Astrocyte of the hippocampus (primary cell): Measurements from ENCODE around the gene MRPS30.
"Not testable (repeated sequence)": the region's sequence is repeated elsewhere in the genome, so short reads cannot be mapped to it uniquely, and the experiment has no call there.

ENCODE experiments used
- DNase-seq: peaks from one replicate; pipeline ENCODE4 v3.0.0; 2011; ENCODE audit warnings: low read depth, low spot score

The MRPS30 gene

GRCh38 chr5:44808435-44809214, at the start of gene MRPS30:
Gene MRPS30, plus strand, starts transcription at chr5:44808947. Its CDS starts 16 bp downstream, at chr5:44808963.
- peak; percentile 99 for DNase-seq

DNA sequence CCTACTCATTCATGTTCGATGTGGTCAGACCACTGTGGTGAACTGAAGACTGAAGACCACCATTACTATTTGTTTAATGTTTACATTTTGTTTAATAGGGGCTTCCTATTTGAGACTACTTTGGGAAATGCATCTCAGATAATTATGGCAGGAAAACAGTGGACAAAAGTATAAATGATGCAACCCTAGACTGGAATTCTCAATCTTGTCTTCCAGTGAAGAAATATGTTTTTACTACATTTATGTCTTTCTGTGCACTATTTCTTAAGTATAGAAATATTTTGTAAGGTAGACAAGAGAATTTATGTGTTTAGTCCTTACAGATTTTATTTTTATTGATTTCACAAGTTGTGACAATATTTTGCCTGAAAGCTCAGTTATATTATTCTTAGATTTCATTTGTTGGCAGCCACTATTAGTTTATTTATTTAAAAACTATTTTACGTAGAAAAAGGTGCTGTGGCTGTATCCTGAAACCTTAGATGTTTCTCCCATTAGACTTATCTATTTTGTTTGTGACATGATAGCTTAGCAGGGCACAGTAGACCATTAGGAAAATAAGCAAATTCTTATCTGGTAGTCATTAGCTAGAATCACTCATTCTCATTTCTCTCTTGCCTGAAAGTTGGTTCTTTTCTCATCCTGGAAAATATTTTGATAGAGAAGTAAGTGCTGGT, 39.4 kb upstream of the MRPS30 start:
- DNase-seq: no peak

DNA sequence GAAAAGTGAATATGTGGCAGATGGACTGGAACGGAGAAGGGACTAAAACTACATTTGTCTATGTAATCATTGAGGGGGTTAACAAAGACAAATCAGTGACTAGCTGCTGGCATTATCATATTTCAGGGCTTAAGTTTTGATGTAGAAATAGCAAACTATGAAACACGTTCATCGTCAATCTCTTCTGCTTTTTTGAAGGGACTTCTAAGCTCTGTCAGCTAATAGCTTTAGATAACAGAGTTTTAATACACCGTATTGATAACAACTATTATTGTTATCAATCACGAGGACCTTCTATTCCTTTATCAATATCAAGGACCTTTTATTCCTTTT, 38.9 kb upstream of the MRPS30 start:
- no peak for DNase-seq

DNA sequence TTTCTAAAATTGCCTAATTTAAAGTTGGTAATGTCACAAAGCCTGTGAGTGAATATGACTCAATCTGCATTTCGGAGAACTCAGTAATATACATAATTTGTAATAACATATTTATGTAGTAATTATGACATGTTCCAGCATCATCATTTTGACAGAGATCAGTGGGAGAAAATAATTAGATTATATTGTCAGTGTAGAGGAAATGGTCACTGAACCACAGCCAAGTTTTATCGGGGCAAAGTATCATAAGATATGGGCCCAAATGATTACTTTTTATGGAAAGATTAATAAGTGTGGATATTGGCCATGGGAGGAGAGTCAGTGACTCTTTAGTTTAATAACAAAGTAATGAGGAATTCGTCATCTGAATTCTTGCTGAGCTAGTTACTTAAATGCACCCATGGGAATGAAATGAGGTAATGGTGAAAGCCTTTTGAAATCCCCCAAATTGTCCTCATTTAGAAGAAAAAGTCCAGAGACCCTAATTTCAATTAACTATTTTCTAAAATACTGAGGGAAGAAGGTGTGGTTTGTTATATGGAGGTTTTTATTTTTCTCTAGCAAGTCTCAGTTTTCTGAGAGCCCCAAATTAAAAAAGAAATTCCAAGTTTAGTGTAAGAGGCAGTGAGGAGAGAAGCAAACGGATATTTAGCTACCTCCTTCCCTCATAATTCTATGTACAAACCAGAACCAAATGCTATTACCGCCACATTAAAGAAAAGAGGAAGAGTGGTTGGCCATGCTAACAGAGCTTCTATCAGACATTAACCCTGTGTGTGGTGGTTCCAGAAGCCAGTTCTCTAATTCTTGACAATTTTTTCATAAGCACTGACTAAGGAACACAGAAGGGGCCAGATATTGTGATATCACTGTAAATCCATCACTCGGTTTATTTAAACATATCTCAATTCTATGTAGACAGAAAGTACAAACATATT, 37.7 kb upstream of the MRPS30 start:
- DNase-seq: no peak

DNA sequence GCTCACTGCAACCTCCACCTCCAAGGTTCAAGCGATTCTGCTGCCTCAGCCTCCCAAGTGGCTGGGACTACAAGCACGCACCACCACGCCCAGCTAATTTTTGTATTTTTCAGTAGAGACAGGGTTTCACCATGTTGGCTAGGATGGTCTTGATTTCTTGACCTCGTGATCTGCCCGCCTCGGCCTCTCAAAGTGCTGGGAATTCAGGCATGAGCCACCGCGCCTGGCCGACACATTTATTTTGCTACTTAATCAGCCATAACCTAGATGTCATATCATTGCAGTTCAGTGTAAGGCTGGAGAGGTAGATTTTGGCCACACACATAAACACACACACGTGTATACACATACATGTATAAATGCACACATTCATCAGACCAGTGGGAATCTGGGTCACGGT, 36.4 kb upstream of the MRPS30 start:
- DNase-seq: not testable (repeated sequence)

- peak; percentile 71 for DNase-seq
Observed at GRCh38 chr5:44774279-44774880, 34.4 kb upstream of the MRPS30 start.

- DNase-seq: no peak
Observed at GRCh38 chr5:44779167-44779566, 29.6 kb upstream of the MRPS30 start.

- DNase-seq: no peak
Observed at GRCh38 chr5:44783634-44784315, 25.0 kb upstream of the MRPS30 start.

GRCh38 chr5:44787731-44788130, 21.0 kb upstream of the MRPS30 start:
- DNase-seq: no peak

- peak; percentile 80 for DNase-seq
Observed at GRCh38 chr5:44789372-44789995, 19.3 kb upstream of the MRPS30 start.

DNA sequence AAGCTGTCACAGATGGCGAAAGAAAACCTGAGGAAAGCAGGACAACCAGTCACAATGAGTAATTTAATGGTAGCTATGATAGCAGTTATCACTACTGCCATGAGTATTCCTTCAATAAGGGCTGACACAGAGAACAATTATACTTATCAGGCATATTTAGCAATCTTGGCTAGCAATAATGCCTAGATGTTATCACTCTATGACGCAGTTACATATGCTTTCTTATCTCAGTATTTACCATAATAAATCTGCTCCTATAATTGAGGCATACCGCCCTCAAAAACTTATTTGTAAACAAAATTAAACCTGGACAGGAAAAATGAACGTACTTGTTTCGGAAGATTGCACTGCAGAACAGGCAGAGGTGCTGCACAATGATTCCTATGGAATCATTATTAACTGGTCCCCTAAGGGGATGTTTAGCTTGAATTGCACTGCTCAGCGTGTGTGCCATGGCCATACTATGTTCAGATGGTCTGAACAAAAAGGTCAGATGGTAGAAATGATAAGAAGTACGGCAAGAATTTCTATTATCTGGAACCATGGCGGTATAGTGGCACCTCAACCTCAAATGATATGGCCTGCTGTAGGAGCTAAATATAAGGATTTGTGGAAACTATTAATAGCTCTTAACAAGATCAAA, 16.6 kb upstream of the MRPS30 start:
- not testable (repeated sequence) for DNase-seq

GRCh38 chr5:44794371-44794770, 14.4 kb upstream of the MRPS30 start:
- DNase-seq: no peak

GRCh38 chr5:44795496-44795895, 13.3 kb upstream of the MRPS30 start:
- no peak for DNase-seq

- DNase-seq: no peak
Observed at GRCh38 chr5:44797841-44798240, 10.9 kb upstream of the MRPS30 start.

DNA sequence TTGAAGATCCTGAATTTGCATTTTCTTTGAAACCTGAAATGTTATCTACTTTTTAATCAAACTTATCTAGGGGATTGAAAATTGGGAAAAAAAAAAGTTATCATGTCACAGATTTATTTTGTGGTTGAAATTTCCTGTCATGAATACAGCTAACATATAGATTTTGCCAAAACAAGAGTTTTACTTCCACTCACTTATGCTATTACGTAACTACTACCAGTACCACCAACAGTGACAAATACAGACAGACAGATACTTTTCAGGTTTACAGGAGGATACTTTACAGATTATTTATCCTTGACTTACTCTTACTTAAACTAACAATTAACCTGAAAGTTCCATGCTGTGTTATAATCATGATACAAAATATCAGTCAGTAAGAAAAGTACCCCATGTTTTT, 6.8 kb upstream of the MRPS30 start:
- no peak for DNase-seq

DNA sequence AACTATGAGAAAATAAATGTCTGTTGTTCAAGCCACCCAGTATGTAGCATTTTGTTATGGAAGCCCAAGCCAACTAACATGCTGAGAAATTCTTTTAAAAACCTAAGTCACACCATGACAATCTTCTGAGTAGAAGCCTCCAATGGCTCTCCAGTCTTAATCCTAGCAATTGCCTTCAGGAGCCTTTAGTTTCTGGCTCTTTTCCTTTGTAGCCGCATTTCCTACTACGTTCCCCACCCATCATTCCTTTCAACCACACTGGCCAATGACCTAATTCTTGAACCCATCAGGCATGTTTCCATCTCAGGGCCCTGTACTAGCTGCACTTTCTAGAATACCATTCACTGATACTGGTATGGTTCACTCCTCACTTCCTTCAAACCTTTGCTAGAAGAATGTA, 2.1 kb upstream of the MRPS30 start:
- no peak for DNase-seq

- DNase-seq: peak; percentile 16
Observed at GRCh38 chr5:44807269-44807668, 1.5 kb upstream of the MRPS30 start.

DNA sequence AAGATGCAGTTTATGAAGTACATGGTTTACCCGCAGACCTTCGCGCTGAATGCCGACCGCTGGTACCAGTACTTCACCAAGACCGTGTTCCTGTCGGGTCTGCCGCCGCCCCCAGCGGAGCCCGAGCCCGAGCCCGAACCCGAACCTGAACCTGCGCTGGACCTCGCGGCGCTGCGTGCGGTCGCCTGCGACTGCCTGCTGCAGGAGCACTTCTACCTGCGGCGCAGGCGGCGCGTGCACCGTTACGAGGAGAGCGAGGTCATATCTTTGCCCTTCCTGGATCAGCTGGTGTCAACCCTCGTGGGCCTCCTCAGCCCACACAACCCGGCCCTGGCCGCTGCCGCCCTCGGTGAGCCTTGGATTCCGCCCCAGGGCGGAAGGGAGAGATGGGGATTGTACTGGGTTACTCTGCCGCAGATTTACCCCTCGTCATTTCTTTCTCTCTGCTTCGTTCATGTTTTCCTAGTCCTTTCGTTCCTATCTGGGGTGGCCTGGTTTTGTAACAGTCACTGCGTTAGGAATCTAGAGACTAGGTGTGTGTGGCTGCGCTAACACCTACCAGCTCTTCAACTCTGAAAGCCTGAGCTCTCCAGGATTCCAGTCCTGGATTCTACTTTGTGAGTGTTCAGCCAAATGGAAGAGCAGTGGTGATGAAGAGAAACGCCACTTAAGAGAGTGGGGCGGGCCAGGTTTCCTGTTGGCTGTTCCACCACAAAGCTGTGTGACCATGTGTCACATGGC, 638 bp downstream of the MRPS30 start:
- DNase-seq: peak; percentile 79

DNA sequence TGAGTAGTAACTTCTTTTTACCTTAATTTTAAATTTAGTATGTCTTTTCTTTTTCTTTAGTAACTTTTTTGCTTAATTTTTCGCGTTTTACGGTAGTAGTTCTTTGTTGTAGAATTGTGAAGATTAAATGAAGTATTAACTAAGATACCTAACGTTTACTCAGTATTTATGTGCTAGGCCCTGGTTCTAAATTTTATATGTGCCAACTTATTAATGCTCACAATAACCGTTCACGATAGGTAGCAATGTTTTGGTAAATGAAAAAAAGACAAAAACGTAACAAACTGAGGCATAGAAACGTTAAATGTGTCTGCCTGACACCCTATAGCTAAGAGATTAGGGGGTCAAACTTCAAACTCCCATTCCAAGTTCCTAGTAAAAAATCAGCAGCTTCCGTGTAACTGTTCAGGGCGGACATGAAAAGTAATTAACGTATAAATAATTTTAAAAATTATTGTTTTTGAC, 1.2 kb downstream of the MRPS30 start:
- no peak for DNase-seq
